HepG2 (cell line): ENCODE measurements around the gene AADACL4. TPM values are rescaled to one million over a fixed set of nuclear protein-coding genes. Genes with fewer than 3 reads are reported as not detected.

Source experiments
- DRAP1 ChIP-seq: IDR thresholded peaks from 2 replicates; pipeline ENCODE4 v1.6.1; 2016; ENCODE audit warnings: missing genetic modification reagents, missing compliant biosample characterization
- MAZ ChIP-seq, 2 experiments: sonication (generic) in 1 of 2; formaldehyde crosslinking in 1 of 2; IDR thresholded peaks; 2 replicates each; pipeline versions ENCODE4 v1.5.0 to v1.6.1; 2012 to 2020; ENCODE audit warnings: low read depth in 2 of 2, mild to moderate bottlenecking in 2 of 2, borderline replicate concordance in 1 of 2, improper control_type of control experiment in 1 of 2, low read length in 1 of 2, missing genetic modification reagents in 1 of 2, moderate library complexity in 1 of 2
- MXD3 ChIP-seq: IDR thresholded peaks from 2 replicates; pipeline ENCODE4 v1.6.1; 2016; ENCODE audit warnings: mild to moderate bottlenecking, missing biosample characterization, missing genetic modification reagents
- PAX8 ChIP-seq: sonication (generic); formaldehyde crosslinking; IDR thresholded peaks from 2 replicates; pipeline ENCODE4 v1.8.0; 2022; ENCODE audit warnings: mild to moderate bottlenecking, missing genetic modification reagents, borderline replicate concordance
- ZKSCAN8 ChIP-seq: IDR thresholded peaks from 2 replicates; pipeline ENCODE4 v1.6.1; 2016; ENCODE audit warnings: borderline replicate concordance, missing genetic modification reagents, missing compliant biosample characterization
- ZNF12 ChIP-seq: sonication (generic); formaldehyde crosslinking; IDR thresholded peaks from 2 replicates; pipeline ENCODE4 v1.5.0; 2020; ENCODE audit warnings: missing genetic modification reagents
- ZNF18 ChIP-seq: sonication (generic); formaldehyde crosslinking; IDR thresholded peaks from 2 replicates; pipeline ENCODE4 v1.8.0; 2022; ENCODE audit warnings: mild to moderate bottlenecking, missing genetic modification reagents; ENCODE audit not compliant: insufficient replicate concordance
- ZNF605 ChIP-seq: sonication (generic); formaldehyde crosslinking; IDR thresholded peaks from 2 replicates; pipeline ENCODE4 v1.8.0; 2022; ENCODE audit warnings: mild to moderate bottlenecking, missing genetic modification reagents
- polyA plus RNA-seq, 8 experiments: library from polyadenylated mRNA; depleted of rRNA in 3 of 8; stranded (reverse) in 7 of 8; unstranded in 1 of 8; fragments of >200 nt; fragmentation: Illumina TruSeq in 4 of 8; extraction: Trizol in 4 of 8; gene quantifications; 2 replicates each; pipeline versions ENCODE4 v1.2.1 to v1.2.3, GENCODE V29; 2011 to 2016; ENCODE audit warnings: low read depth in 4 of 8, missing spikeins in 1 of 8, mixed read lengths in 1 of 8; ENCODE audit not compliant: insufficient read depth in 1 of 8
- total RNA-seq, 5 experiments: library from RNA; depleted of rRNA; stranded (reverse); fragments of >200 nt; fragmentation: Illumina TruSeq; extraction: Trizol; gene quantifications; 2 replicates each; pipeline ENCODE4 v1.2.3, GENCODE V29; 2016; ENCODE audit warnings: low read depth in 1 of 5

Gene AADACL4
- total and polyA plus RNA-seq, 2 of the 13 experiments (the other 11 are each of a cell fraction or from before 2014, with no cell fraction given) = not detected

GRCh38 chr1:12619792-12620487 lies 23.9 kb upstream of the AADACL4 start (continued):
- TF ChIP-seq MXD3 (CRISPR knock-in tag) (0 out of 2 replicates have a peak, but pooled peaks have one; percentile 21), ZNF18 (CRISPR knock-in tag) (no peak), DRAP1 (CRISPR knock-in tag) (peak; percentile 16; the same call in 1 of the 2 replicates), ZKSCAN8 (CRISPR knock-in tag) (0 out of 2 replicates have a peak, but pooled peaks have one; percentile 36), ZNF12 (CRISPR knock-in tag) (peak; percentile 21; the same call in 1 of the 2 replicates), ZNF605 (CRISPR knock-in tag) (0 out of 2 replicates have a peak, but pooled peaks have one; percentile 2), PAX8 (CRISPR knock-in tag) (peak; percentile 73; the same call in 1 of the 2 replicates), MAZ (IDR thresholded peaks at IDR 0.05; ENCODE audit: borderline replicate concordance, low read depth, low read length) (no peak), MAZ (CRISPR knock-in tag; IDR thresholded peaks at IDR 0.05; ENCODE audit: low read depth) (no peak)
